HEK293 (cell line): Measurements from ENCODE around the gene MRPS10.

ENCODE experiments used
- CTCF ChIP-seq: fragments of 450-650 bp; formaldehyde crosslinking; IDR thresholded peaks from 2 replicates; pipeline ENCODE4 v1.5.1; 2016; ENCODE audit warnings: missing biosample characterization, missing genetic modification characterization
- ZNF391 ChIP-seq: fragments of 450-650 bp; formaldehyde crosslinking; IDR thresholded peaks from 2 replicates; pipeline ENCODE4 v1.5.1; 2016; ENCODE audit warnings: low read depth, missing biosample characterization, missing genetic modification characterization, borderline replicate concordance
- TF ChIP-seq, protein P1 (sequence below): IDR thresholded peaks from 2 replicates; pipeline ENCODE4 v1.6.1; 2011; ENCODE audit warnings: mild to moderate bottlenecking, low read depth, low read length, borderline replicate concordance

- no peak for TF ChIP-seq ZNF391 (tag by site-specific recombination)
- TF ChIP-seq CTCF (tag by site-specific recombination) = no peak
- TF ChIP-seq, protein P1, sequence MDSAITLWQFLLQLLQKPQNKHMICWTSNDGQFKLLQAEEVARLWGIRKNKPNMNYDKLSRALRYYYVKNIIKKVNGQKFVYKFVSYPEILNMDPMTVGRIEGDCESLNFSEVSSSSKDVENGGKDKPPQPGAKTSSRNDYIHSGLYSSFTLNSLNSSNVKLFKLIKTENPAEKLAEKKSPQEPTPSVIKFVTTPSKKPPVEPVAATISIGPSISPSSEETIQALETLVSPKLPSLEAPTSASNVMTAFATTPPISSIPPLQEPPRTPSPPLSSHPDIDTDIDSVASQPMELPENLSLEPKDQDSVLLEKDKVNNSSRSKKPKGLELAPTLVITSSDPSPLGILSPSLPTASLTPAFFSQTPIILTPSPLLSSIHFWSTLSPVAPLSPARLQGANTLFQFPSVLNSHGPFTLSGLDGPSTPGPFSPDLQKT = no peak
Observed at GRCh38 chr6:42168650-42169049, 49.0 kb downstream of the MRPS10 start.
